Measurements from ENCODE around the gene FLT1.

FLT1 gene

GRCh38 chr13:28320209-28320608 lies 174.7 kb downstream of the FLT1 start:
- no peak for DNase-seq (ENCODE audit: low read depth in 2 of 2)
- no peak overlapping the region for H3K4me3 ChIP-seq (replicated peaks in 1 of 2; ENCODE audit: low read depth in 2 of 2, low read length in 2 of 2)
- no peak for TF ChIP-seq CTCF (IDR thresholded peaks at IDR 0.05; ENCODE audit: low read depth, low read length)

- no peak for TF ChIP-seq CTCF (IDR thresholded peaks at IDR 0.05; ENCODE audit: low read depth, low read length)
- no peak for DNase-seq (ENCODE audit: low read depth in 2 of 2)
- H3K4me3 ChIP-seq (replicated peaks in 1 of 2; ENCODE audit: low read depth in 2 of 2, low read length in 2 of 2): no peak overlapping the region
Measured at GRCh38 chr13:28319528-28319927, 175.4 kb downstream of the FLT1 start.

GRCh38 chr13:28318496-28318895 lies 176.4 kb downstream of the FLT1 start:
- DNase-seq (ENCODE audit: low read depth in 2 of 2): no peak
- TF ChIP-seq CTCF (IDR thresholded peaks at IDR 0.05; ENCODE audit: low read depth, low read length): no peak
- no peak overlapping the region for H3K4me3 ChIP-seq (replicated peaks in 1 of 2; ENCODE audit: low read depth in 2 of 2, low read length in 2 of 2)

GRCh38 chr13:28316836-28317235 lies 178.1 kb downstream of the FLT1 start:
- no peak overlapping the region for H3K4me3 ChIP-seq (replicated peaks in 1 of 2; ENCODE audit: low read depth in 2 of 2, low read length in 2 of 2)
- DNase-seq (ENCODE audit: low read depth in 2 of 2): no peak
- TF ChIP-seq CTCF (IDR thresholded peaks at IDR 0.05; ENCODE audit: low read depth, low read length): no peak

GRCh38 chr13:28316129-28316528 lies 178.8 kb downstream of the FLT1 start:
- DNase-seq (ENCODE audit: low read depth in 2 of 2): no peak
- no peak for TF ChIP-seq CTCF (IDR thresholded peaks at IDR 0.05; ENCODE audit: low read depth, low read length)
- no peak overlapping the region for H3K4me3 ChIP-seq (replicated peaks in 1 of 2; ENCODE audit: low read depth in 2 of 2, low read length in 2 of 2)

- H3K4me3 ChIP-seq (replicated peaks in 1 of 2; ENCODE audit: low read depth in 2 of 2, low read length in 2 of 2): no peak overlapping the region
- no peak for DNase-seq (ENCODE audit: low read depth in 2 of 2)
- TF ChIP-seq CTCF (IDR thresholded peaks at IDR 0.05; ENCODE audit: low read depth, low read length): no peak
Measured at GRCh38 chr13:28314879-28315278, 180.0 kb downstream of the FLT1 start.

GRCh38 chr13:28313579-28313978 lies 181.3 kb downstream of the FLT1 start:
- DNase-seq (ENCODE audit: low read depth in 2 of 2): peak; percentile 68 to 69
- TF ChIP-seq CTCF (IDR thresholded peaks at IDR 0.05; ENCODE audit: low read depth, low read length): peak; percentile 39
- no peak overlapping the region for H3K4me3 ChIP-seq (replicated peaks in 1 of 2; ENCODE audit: low read depth in 2 of 2, low read length in 2 of 2)

All from cardiac fibroblast (primary cell).